HepG2 (cell line): ENCODE measurements around the gene ZNF865. TPM values are rescaled to one million over a fixed set of nuclear protein-coding genes. Genes with fewer than 3 reads are reported as not detected.

Source experiments
- ATAC-seq: fragments of 200-7000 bp; cut with Tn5 transposase; 3 replicates; pipeline ENCODE4 v1.9.1; 2020; ENCODE audit warnings: mild to moderate bottlenecking, moderate library complexity
- BruUV-seq: library from RNA; stranded (reverse); fragments of 400-500 nt; replicated peaks from 2 replicates; lab custom pipeline; 2021; lab: Mats Ljungman, UMichigan
- CTCF ChIA-PET: fragments of 300-600 bp; formaldehyde crosslinking; extraction: SDS; loops from one replicate; lab custom pipeline; 2021; ENCODE audit warnings: low total read pairs, inconsistent platforms, low intra/inter-chr PET ratio; lab: Yijun Ruan, JAX
- POLR2A ChIA-PET: fragments of 350-600 bp; sonication (Branson Sonifier 250); formaldehyde crosslinking; loops from one replicate; lab custom pipeline; 2020; ENCODE audit warnings: antibody characterized with exemption, inconsistent platforms; lab: Yijun Ruan, JAX
- DNase-seq: peaks from one replicate; pipeline ENCODE4 v3.0.0-alpha.2; 2015; ENCODE audit warnings: low spot score
- FAIRE-seq: peaks from 3 replicates; lab custom pipeline; 2011; peaks lifted over from hg19 to GRCh38; lab: Jason Lieb, UNC
- H2AFZ ChIP-seq: one replicate; pipeline ENCODE4 v1.6.1; 2011; ENCODE audit warnings: low read length, inconsistent platforms
- H3K27ac ChIP-seq: fragments of 300-600 bp; 3 replicates; pipeline ENCODE4 v1.8.0; 2011; ENCODE audit warnings: mixed run types, mild to moderate bottlenecking, mixed read lengths, low read length, inconsistent platforms; ENCODE audit not compliant: insufficient read depth; ENCODE audit errors: extremely low read length
- H3K27me3 ChIP-seq, 2 experiments: fragments of 200-600 bp in 1 of 2; 2 replicates in 1 of 2; 3 replicates in 1 of 2; pipeline versions ENCODE4 v1.6.0 to v1.8.0; 2011; ENCODE audit warnings: low read length in 2 of 2, mild to moderate bottlenecking in 2 of 2, moderate library complexity in 2 of 2, inconsistent platforms in 1 of 2; ENCODE audit not compliant: insufficient read depth in 2 of 2, control insufficient read depth in 1 of 2
- H3K36me3 ChIP-seq, 2 experiments: fragments of 200-600 bp in 1 of 2; replicated peaks in 1 of 2; 2 replicates in 1 of 2; 3 replicates in 1 of 2; pipeline versions ENCODE4 v1.5.1 to v1.8.0; 2011; ENCODE audit warnings: low read length in 2 of 2, inconsistent platforms in 1 of 2; ENCODE audit not compliant: insufficient read depth in 2 of 2, control insufficient read depth in 1 of 2
- H3K4me1 ChIP-seq: 2 replicates; pipeline ENCODE4 v1.5.1; 2012; ENCODE audit warnings: low read length, inconsistent platforms; ENCODE audit not compliant: insufficient read depth
- H3K4me2 ChIP-seq: 2 replicates; pipeline ENCODE4 v1.6.0; 2011; ENCODE audit warnings: low read depth, low read length, inconsistent platforms
- H3K4me3 ChIP-seq, 3 experiments: fragments of 200-600 bp in 1 of 3; sonication (generic), shearing (Covaris generic) in 1 of 3; replicated peaks in 1 of 3; 2 replicates each; pipeline ENCODE4 v1.5.1; 2011 to 2016; ENCODE audit warnings: low read length in 3 of 3, inconsistent platforms in 2 of 3, low read depth in 2 of 3, mild to moderate bottlenecking in 2 of 3, control low read depth in 1 of 3, mixed read lengths in 1 of 3; ENCODE audit not compliant: insufficient read depth in 1 of 3
- H3K79me2 ChIP-seq: one replicate; pipeline ENCODE4 v1.6.1; 2011; ENCODE audit warnings: low read length, inconsistent platforms; ENCODE audit not compliant: insufficient read depth
- H3K9ac ChIP-seq: 2 replicates; pipeline ENCODE4 v1.6.0; 2011; ENCODE audit warnings: mild to moderate bottlenecking, low read depth, low read length, inconsistent platforms; ENCODE audit not compliant: insufficient read depth
- H3K9me3 ChIP-seq: 2 replicates; pipeline ENCODE4 v1.5.1; 2012; ENCODE audit warnings: mild to moderate bottlenecking, low read length
- H4K20me1 ChIP-seq: 2 replicates; pipeline ENCODE4 v1.6.0; 2011; ENCODE audit warnings: inconsistent platforms, mild to moderate bottlenecking, low read length, moderate library complexity; ENCODE audit not compliant: insufficient read depth
- BHLHE40 ChIP-seq: IDR thresholded peaks from 2 replicates; pipeline ENCODE4 v1.6.1; 2011; ENCODE audit warnings: low read length, improper control_type of control experiment
- GABPA ChIP-seq, 2 experiments: IDR thresholded peaks; 2 replicates each; pipeline ENCODE4 v1.6.1; 2011 to 2016; ENCODE audit warnings: low read depth in 2 of 2, low read length in 1 of 2, missing biosample characterization in 1 of 2, missing genetic modification characterization in 1 of 2
- GFI1 ChIP-seq: sonication (generic); formaldehyde crosslinking; IDR thresholded peaks from 2 replicates; pipeline ENCODE4 v1.5.0; 2020; ENCODE audit warnings: missing genetic modification reagents, mild to moderate bottlenecking, borderline replicate concordance
- MXI1 ChIP-seq: IDR thresholded peaks from 3 replicates; pipeline ENCODE4 v1.6.1; 2012; ENCODE audit warnings: low read depth, low read length, inconsistent platforms, borderline replicate concordance
- NBN ChIP-seq: fragments of 450-650 bp; conservative IDR thresholded peaks from 2 replicates; pipeline ENCODE4 v1.6.1; 2017
- SMC3 ChIP-seq: IDR thresholded peaks from 2 replicates; pipeline ENCODE4 v1.6.1; 2011; ENCODE audit warnings: low read length, improper control_type of control experiment
- STAG1 ChIP-seq: sonication (generic); formaldehyde crosslinking; IDR thresholded peaks from 2 replicates; pipeline ENCODE4 v1.4.0; 2020; ENCODE audit warnings: missing genetic modification reagents
- ZBTB3 ChIP-seq: sonication (generic); formaldehyde crosslinking; IDR thresholded peaks from 2 replicates; pipeline ENCODE4 v1.4.0; 2020; ENCODE audit warnings: low read depth, mild to moderate bottlenecking, moderate library complexity, missing genetic modification reagents, borderline replicate concordance
- ZFAT ChIP-seq: sonication (generic); formaldehyde crosslinking; conservative IDR thresholded peaks from 2 replicates; pipeline ENCODE4 v1.8.1; 2023; ENCODE audit warnings: missing genetic modification reagents, inconsistent platforms
- WGBS: methylation state at CpG from one replicate; pipeline ENCODE4 v1.1.6; 2017; ENCODE audit warnings: low lambda C conversion rate; 5-methylcytosine and 5-hydroxymethylcytosine counted together
- in situ Hi-C: cut with HindIII; loops from 2 replicates; pipeline ENCODE4 v1.10.0; 2017; ENCODE audit warnings: low pct_unique_long_range_greater_than_20kb; ENCODE audit not compliant: extremely low pct_ligation_motif_present
- intact Hi-C: fragments of 100-400 bp; cut with micrococcal nuclease; formaldehyde crosslinking; loops from one replicate; pipeline ENCODE4 v1.10.0; 2022; ENCODE audit not compliant: unreplicated experiment
- polyA plus RNA-seq, 8 experiments: library from polyadenylated mRNA; depleted of rRNA in 3 of 8; stranded (reverse) in 7 of 8; unstranded in 1 of 8; fragments of >200 nt; fragmentation: Illumina TruSeq in 4 of 8; extraction: Trizol in 4 of 8; gene quantifications; 2 replicates each; pipeline versions ENCODE4 v1.2.1 to v1.2.3, GENCODE V29; 2011 to 2016; ENCODE audit warnings: low read depth in 4 of 8, missing spikeins in 1 of 8, mixed read lengths in 1 of 8; ENCODE audit not compliant: insufficient read depth in 1 of 8
- total RNA-seq, 5 experiments: library from RNA; depleted of rRNA; stranded (reverse); fragments of >200 nt; fragmentation: Illumina TruSeq; extraction: Trizol; gene quantifications; 2 replicates each; pipeline ENCODE4 v1.2.3, GENCODE V29; 2016; ENCODE audit warnings: low read depth in 1 of 5
- TF ChIP-seq, protein P1 (sequence below): sonication (generic); formaldehyde crosslinking; IDR thresholded peaks from 2 replicates; pipeline ENCODE4 v1.5.1; 2020; ENCODE audit warnings: mild to moderate bottlenecking, moderate library complexity, missing genetic modification reagents
- TF ChIP-seq, protein P2 (sequence below): sonication (generic); formaldehyde crosslinking; IDR thresholded peaks from 2 replicates; pipeline ENCODE4 v1.5.0; 2020; ENCODE audit warnings: mild to moderate bottlenecking, missing genetic modification reagents, moderate library complexity
- TF ChIP-seq, protein P3 (sequence below): sonication (generic); formaldehyde crosslinking; IDR thresholded peaks from 2 replicates; pipeline ENCODE4 v1.8.0; 2023; ENCODE audit warnings: mild to moderate bottlenecking, missing genetic modification reagents

Gene ZNF865
- total and polyA plus RNA-seq, 2 of the 13 experiments (the other 11 are each of a cell fraction or from before 2014, with no cell fraction given), result 0.93 to 1.0 TPM

DNA sequence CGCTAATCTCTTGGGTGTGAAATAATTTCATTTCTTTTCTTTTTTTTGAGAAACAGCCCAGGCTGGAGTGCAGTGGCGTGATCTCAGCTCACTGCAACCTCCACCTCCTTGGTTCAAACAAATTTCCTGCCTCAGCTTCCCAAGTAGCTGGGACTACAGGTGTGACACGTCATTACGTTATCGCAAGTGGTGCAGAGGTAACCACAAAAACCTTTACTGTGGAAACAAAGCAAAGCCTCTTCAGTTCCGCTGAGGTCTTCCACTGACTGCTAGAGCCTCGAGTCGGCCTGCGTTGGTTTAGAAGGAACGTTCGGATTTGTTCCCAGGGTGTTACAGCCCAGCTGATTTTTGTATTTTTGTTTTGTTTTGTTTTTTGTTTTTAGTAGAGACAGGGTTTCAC is 20.9 kb downstream of the ZNF865 start:
- peaks cover 4% of the 10 kb centered on the region for H3K79me2 ChIP-seq
- FAIRE-seq, result no peak
- TF ChIP-seq ZBTB3 (CRISPR knock-in tag), result no peak
- TF ChIP-seq MXI1, result no peak
- no peak for TF ChIP-seq NBN
- BruUV-seq, result no TSS peak
- H3K4me2 ChIP-seq, result no peak overlapping the region
- in situ Hi-C loops, result no loop called here
- 0 out of 5 replicates have a peak, but pooled peaks cover 0 to under 1% of the 10 kb centered on the region in 2 experiments for H3K36me3 ChIP-seq
- H3K4me1 ChIP-seq, result peaks cover 27% of the 10 kb centered on the region
- no peak for ATAC-seq
- peaks cover 14% of the 10 kb centered on the region; the same call in 1 of the 2 replicates for H4K20me1 ChIP-seq
- CTCF ChIA-PET, result no interaction called here
- H3K27ac ChIP-seq, result no peak overlapping the region
- 74% methylated on average over 11 of the region's 11 CpGs for WGBS
- intact Hi-C loops, result no loop called here
- no peaks in the 10 kb centered on the region for H3K9me3 ChIP-seq
- H2AFZ ChIP-seq, result no peak overlapping the region
- H3K9ac ChIP-seq, result no peak overlapping the region
- H3K27me3 ChIP-seq, result no peaks in the 10 kb centered on the region
- H3K4me3 ChIP-seq, result no peak overlapping the region
- POLR2A ChIA-PET, result interaction anchor here (1.3 to 1.4 kb wide), 2 partner anchors 12 to 28 kb away, joined by 4 to 6 read pairs; partner anchors contain the start of gene U2AF2
- no peak for DNase-seq

DNA sequence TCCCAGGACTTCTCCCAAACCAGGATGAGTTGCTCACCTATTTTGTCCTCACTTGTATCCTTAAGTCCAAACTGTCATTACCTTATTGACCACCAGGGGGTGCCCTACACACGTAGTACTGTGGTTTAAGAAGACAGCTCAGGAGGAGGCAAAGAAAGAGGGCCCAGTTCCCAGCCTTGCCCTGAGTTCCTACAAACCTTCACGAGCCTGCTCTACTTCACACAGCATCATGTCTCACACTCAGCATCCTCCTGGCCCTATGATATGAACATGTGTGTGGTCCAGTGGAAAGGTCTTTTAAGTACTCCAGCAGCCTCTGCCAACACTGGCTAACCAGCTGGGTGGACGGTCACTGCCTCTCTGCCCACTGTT is 27.0 kb downstream of the ZNF865 start:
- no peak overlapping the region for H3K4me3 ChIP-seq
- no peaks in the 10 kb centered on the region for H3K36me3 ChIP-seq
- ATAC-seq (peak; percentile 63), FAIRE-seq (peak; percentile 18), DNase-seq (peak; percentile 88)
- H2AFZ ChIP-seq, result no peak overlapping the region
- peaks cover 38% of the 10 kb centered on the region for H3K4me1 ChIP-seq
- WGBS, result 28% methylated on average over 3 of the region's 3 CpGs
- no peak overlapping the region for H3K27ac ChIP-seq
- H3K9me3 ChIP-seq, result no peaks in the 10 kb centered on the region
- H4K20me1 ChIP-seq, result no peaks in the 10 kb centered on the region
- BruUV-seq, result no TSS peak
- H3K27me3 ChIP-seq, result no peaks in the 10 kb centered on the region; a peak in 1 of 5 replicates
- H3K4me2 ChIP-seq, result peak overlapping the region; percentile 66
- H3K79me2 ChIP-seq, result peaks cover 23% of the 10 kb centered on the region
- ChIA-PET CTCF (interaction anchor here (1.3 to 2.6 kb wide), 4 partner anchors 11 to 177 kb away, joined by 4 to 37 read pairs (median 12); partner anchors contain the start of gene ZNF581), POLR2A (interaction anchor here (2.0 to 3.1 kb wide), 5 partner anchors 8 to 156 kb away, joined by 7 to 13 read pairs (median 11); partner anchors contain the start of genes FIZ1, U2AF2, ZNF581 and ZNF628)
- intact Hi-C loops, result loop anchor here (1.0 to 10.0 kb wide), 3 partner anchors 48 to 175 kb away; partner anchors contain the start of gene ZNF579
- no peak overlapping the region for H3K9ac ChIP-seq
- in situ Hi-C loops, result no loop called here
- TF ChIP-seq, protein P1, sequence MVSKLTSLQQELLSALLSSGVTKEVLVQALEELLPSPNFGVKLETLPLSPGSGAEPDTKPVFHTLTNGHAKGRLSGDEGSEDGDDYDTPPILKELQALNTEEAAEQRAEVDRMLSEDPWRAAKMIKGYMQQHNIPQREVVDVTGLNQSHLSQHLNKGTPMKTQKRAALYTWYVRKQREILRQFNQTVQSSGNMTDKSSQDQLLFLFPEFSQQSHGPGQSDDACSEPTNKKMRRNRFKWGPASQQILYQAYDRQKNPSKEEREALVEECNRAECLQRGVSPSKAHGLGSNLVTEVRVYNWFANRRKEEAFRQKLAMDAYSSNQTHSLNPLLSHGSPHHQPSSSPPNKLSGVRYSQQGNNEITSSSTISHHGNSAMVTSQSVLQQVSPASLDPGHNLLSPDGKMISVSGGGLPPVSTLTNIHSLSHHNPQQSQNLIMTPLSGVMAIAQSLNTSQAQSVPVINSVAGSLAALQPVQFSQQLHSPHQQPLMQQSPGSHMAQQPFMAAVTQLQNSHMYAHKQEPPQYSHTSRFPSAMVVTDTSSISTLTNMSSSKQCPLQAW (CRISPR knock-in tag), result 0 out of 2 replicates have a peak, but pooled peaks have one; percentile 22
- TF ChIP-seq, protein P2, sequence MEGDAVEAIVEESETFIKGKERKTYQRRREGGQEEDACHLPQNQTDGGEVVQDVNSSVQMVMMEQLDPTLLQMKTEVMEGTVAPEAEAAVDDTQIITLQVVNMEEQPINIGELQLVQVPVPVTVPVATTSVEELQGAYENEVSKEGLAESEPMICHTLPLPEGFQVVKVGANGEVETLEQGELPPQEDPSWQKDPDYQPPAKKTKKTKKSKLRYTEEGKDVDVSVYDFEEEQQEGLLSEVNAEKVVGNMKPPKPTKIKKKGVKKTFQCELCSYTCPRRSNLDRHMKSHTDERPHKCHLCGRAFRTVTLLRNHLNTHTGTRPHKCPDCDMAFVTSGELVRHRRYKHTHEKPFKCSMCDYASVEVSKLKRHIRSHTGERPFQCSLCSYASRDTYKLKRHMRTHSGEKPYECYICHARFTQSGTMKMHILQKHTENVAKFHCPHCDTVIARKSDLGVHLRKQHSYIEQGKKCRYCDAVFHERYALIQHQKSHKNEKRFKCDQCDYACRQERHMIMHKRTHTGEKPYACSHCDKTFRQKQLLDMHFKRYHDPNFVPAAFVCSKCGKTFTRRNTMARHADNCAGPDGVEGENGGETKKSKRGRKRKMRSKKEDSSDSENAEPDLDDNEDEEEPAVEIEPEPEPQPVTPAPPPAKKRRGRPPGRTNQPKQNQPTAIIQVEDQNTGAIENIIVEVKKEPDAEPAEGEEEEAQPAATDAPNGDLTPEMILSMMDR, result peak; percentile 85
- TF ChIP-seq BHLHE40 (no peak), GFI1 (CRISPR knock-in tag) (no peak), STAG1 (CRISPR knock-in tag) (peak; percentile 74), GABPA (IDR thresholded peaks at IDR 0.05; ENCODE audit: low read depth, low read length) (no peak), GABPA (CRISPR knock-in tag; IDR thresholded peaks at IDR 0.05; ENCODE audit: low read depth) (peak; percentile 35), SMC3 (peak; percentile 41), ZFAT (CRISPR knock-in tag) (no peak)
- TF ChIP-seq, protein P3, sequence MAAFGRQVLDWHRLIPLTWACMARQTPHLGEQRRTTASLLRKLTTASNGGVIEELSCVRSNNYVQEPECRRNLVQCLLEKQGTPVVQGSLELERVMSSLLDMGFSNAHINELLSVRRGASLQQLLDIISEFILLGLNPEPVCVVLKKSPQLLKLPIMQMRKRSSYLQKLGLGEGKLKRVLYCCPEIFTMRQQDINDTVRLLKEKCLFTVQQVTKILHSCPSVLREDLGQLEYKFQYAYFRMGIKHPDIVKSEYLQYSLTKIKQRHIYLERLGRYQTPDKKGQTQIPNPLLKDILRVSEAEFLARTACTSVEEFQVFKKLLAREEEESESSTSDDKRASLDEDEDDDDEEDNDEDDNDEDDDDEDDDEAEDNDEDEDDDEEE (CRISPR knock-in tag), result 0 out of 2 replicates have a peak, but pooled peaks have one; percentile 24
